GM18907 (cell line): ENCODE measurements around the gene DPY19L1.
"Not testable (repeated sequence)": the region's sequence is repeated elsewhere in the genome, so short reads cannot be mapped to it uniquely, and the experiment has no call there.

ENCODE experiments used
- ATAC-seq: cut with Tn5 transposase; IDR thresholded peaks from one replicate; pipeline ENCODE4 v1.9.1; 2021; ENCODE audit warnings: mild to moderate bottlenecking, moderate library complexity; ENCODE audit not compliant: unreplicated experiment

DPY19L1 gene

GRCh38 chr7:35037211-35037525 is at the start of gene DPY19L1:
DPY19L1 (minus strand) TSS chr7:35037485; CDS start chr7:35037394, 91 bp downstream.
- peak; percentile 29 for ATAC-seq

- not testable (repeated sequence) for ATAC-seq
Observed at GRCh38 chr7:35079517-35079916, 42.2 kb upstream of the DPY19L1 start.

- ATAC-seq, result not testable (repeated sequence)
Observed at GRCh38 chr7:35074008-35074407, 36.7 kb upstream of the DPY19L1 start.

GRCh38 chr7:35072950-35073827 is 35.9 kb upstream of the DPY19L1 start:
- ATAC-seq, result not testable (repeated sequence)

- ATAC-seq, result not testable (repeated sequence)
Observed at GRCh38 chr7:35069084-35069483, 31.8 kb upstream of the DPY19L1 start.

GRCh38 chr7:35065382-35065781 is 28.1 kb upstream of the DPY19L1 start:
- not testable (repeated sequence) for ATAC-seq

- ATAC-seq, result not testable (repeated sequence)
Observed at GRCh38 chr7:35058571-35058970, 21.3 kb upstream of the DPY19L1 start.

GRCh38 chr7:35057505-35058451 is 20.5 kb upstream of the DPY19L1 start:
- ATAC-seq, result not testable (repeated sequence)

GRCh38 chr7:35055733-35056132 is 18.4 kb upstream of the DPY19L1 start:
- not testable (repeated sequence) for ATAC-seq

- not testable (repeated sequence) for ATAC-seq
Observed at GRCh38 chr7:35053488-35054175, 16.3 kb upstream of the DPY19L1 start.

- not testable (repeated sequence) for ATAC-seq
Observed at GRCh38 chr7:35048390-35048789, 11.1 kb upstream of the DPY19L1 start.

GRCh38 chr7:35047912-35048305 is 10.6 kb upstream of the DPY19L1 start:
- not testable (repeated sequence) for ATAC-seq

- not testable (repeated sequence) for ATAC-seq
Observed at GRCh38 chr7:35047263-35047911, 10.1 kb upstream of the DPY19L1 start.

GRCh38 chr7:35043301-35043700 is 6.0 kb upstream of the DPY19L1 start:
- not testable (repeated sequence) for ATAC-seq

GRCh38 chr7:35040906-35041305 is 3.6 kb upstream of the DPY19L1 start:
- ATAC-seq, result no peak

GRCh38 chr7:35039343-35039742 is 2.1 kb upstream of the DPY19L1 start:
- no peak for ATAC-seq

GRCh38 chr7:35038354-35038753 is 1.1 kb upstream of the DPY19L1 start:
- ATAC-seq, result no peak

GRCh38 chr7:35037526-35038341 is 449 bp upstream of the DPY19L1 start:
- peak; percentile 84 for ATAC-seq

GRCh38 chr7:35036361-35037171 is 719 bp downstream of the DPY19L1 start:
- ATAC-seq, result peak; percentile 26
